H1 (cell line): Measurements from ENCODE around the gene OPRD1. TPM values are rescaled to one million over a fixed set of nuclear protein-coding genes. Genes with fewer than 3 reads are reported as not detected.

Experiments used
- CTCF ChIA-PET: fragments of 300-600 bp; sonication (Branson Sonifier 250); formaldehyde crosslinking; loops from one replicate; lab custom pipeline; 2021; ENCODE audit not compliant: partially characterized antibody; lab: Charles Lee
- POLR2A ChIA-PET: fragments of 300-600 bp; sonication (Branson Sonifier 250); formaldehyde crosslinking; loops from one replicate; lab custom pipeline; 2021; ENCODE audit warnings: inconsistent platforms; ENCODE audit not compliant: partially characterized antibody; lab: Charles Lee
- DNase-seq, 2 experiments: peaks; one replicate each; pipeline versions ENCODE4 v3.0.0 to v3.0.0-alpha.2; 2010 to 2022; ENCODE audit warnings: low spot score in 2 of 2, low read depth in 1 of 2, mixed read lengths in 1 of 2
- FAIRE-seq: peaks from 2 replicates; lab custom pipeline; 2011; peaks lifted over from hg19 to GRCh38; lab: Jason Lieb, UNC
- H2AFZ ChIP-seq: 2 replicates; pipeline ENCODE4 v1.8.1; 2012; ENCODE audit warnings: low read length, inconsistent platforms
- H2AK5ac ChIP-seq: 2 replicates; pipeline ENCODE4 v1.6.1; 2013; ENCODE audit warnings: low read depth, low read length
- H2BK120ac ChIP-seq: replicated peaks from 2 replicates; pipeline ENCODE3; 2013; ENCODE audit warnings: low read depth, low read length, inconsistent platforms
- H2BK12ac ChIP-seq: 2 replicates; pipeline ENCODE4 v1.6.1; 2013; ENCODE audit warnings: low read depth, low read length
- H2BK15ac ChIP-seq: 2 replicates; pipeline ENCODE4 v1.6.1; 2013; ENCODE audit warnings: low read length
- H2BK20ac ChIP-seq: 2 replicates; pipeline ENCODE4 v1.6.1; 2013; ENCODE audit warnings: low read length
- H2BK5ac ChIP-seq: 2 replicates; pipeline ENCODE4 v1.6.1; 2013; ENCODE audit warnings: low read depth, low read length
- H3K14ac ChIP-seq: 2 replicates; pipeline ENCODE4 v1.6.1; 2013; ENCODE audit warnings: inconsistent platforms; ENCODE audit not compliant: insufficient read length
- H3K18ac ChIP-seq: 2 replicates; pipeline ENCODE4 v1.6.1; 2013; ENCODE audit warnings: low read length; ENCODE audit errors: extremely low read depth
- H3K23ac ChIP-seq: 2 replicates; pipeline ENCODE4 v1.6.1; 2013; ENCODE audit warnings: inconsistent platforms; ENCODE audit not compliant: insufficient read length
- H3K23me2 ChIP-seq: 2 replicates; pipeline ENCODE4 v1.6.1; 2013; ENCODE audit warnings: low read depth, low read length
- H3K27ac ChIP-seq: 2 replicates; pipeline ENCODE4 v1.6.1; 2011; ENCODE audit warnings: low read depth, low read length, inconsistent platforms
- H3K27me3 ChIP-seq, 4 experiments: replicated peaks in 1 of 4; 1 replicate in 1 of 4; 2 replicates in 3 of 4; pipeline versions ENCODE4 v1.6.1 to v1.8.1; 2011 to 2013; ENCODE audit warnings: low read length in 3 of 4, mild to moderate bottlenecking in 3 of 4, inconsistent platforms in 2 of 4, mixed read lengths in 2 of 4, moderate library complexity in 1 of 4; ENCODE audit not compliant: control insufficient read depth in 3 of 4, insufficient read depth in 3 of 4; ENCODE audit errors: extremely low read depth in 1 of 4
- H3K36me3 ChIP-seq, 4 experiments: 2 replicates each; pipeline versions ENCODE4 v1.6.1 to v1.8.1; 2011 to 2013; ENCODE audit warnings: mild to moderate bottlenecking in 4 of 4, low read length in 3 of 4, moderate library complexity in 2 of 4, control low read depth in 1 of 4, inconsistent platforms in 1 of 4; ENCODE audit not compliant: insufficient read depth in 4 of 4, control insufficient read depth in 2 of 4
- H3K4ac ChIP-seq: replicated peaks from 2 replicates; pipeline ENCODE3; 2013; ENCODE audit warnings: low read length, low read depth, mixed read lengths, inconsistent platforms; ENCODE audit not compliant: insufficient read length
- H3K4me1 ChIP-seq, 4 experiments: replicated peaks in 1 of 4; 1 replicate in 1 of 4; 2 replicates in 3 of 4; pipeline versions ENCODE4 v1.6.1 to v1.8.1; 2011 to 2013; ENCODE audit warnings: low read length in 3 of 4, inconsistent platforms in 2 of 4, mixed read lengths in 1 of 4; ENCODE audit not compliant: insufficient read depth in 4 of 4, control insufficient read depth in 3 of 4
- H3K4me2 ChIP-seq, 2 experiments: 2 replicates each; pipeline versions ENCODE4 v1.6.1 to v1.8.1; 2011 to 2013; ENCODE audit warnings: low read depth in 2 of 2, low read length in 2 of 2, control low read depth in 1 of 2, inconsistent platforms in 1 of 2, mild to moderate bottlenecking in 1 of 2; ENCODE audit not compliant: insufficient read depth in 1 of 2
- H3K4me3 ChIP-seq, 4 experiments: fragments of 200-600, 300-600 bp in 1 of 4; sonication (generic), shearing (Covaris generic), sonication (Bioruptor Twin) in 1 of 4; 2 replicates each; pipeline versions ENCODE4 v1.5.1 to v1.8.1; 2011 to 2016; ENCODE audit warnings: low read length in 4 of 4, low read depth in 3 of 4, control low read depth in 2 of 4, inconsistent platforms in 2 of 4, mild to moderate bottlenecking in 2 of 4, mixed read lengths in 1 of 4, moderate library complexity in 1 of 4; ENCODE audit not compliant: insufficient read depth in 2 of 4; ENCODE audit errors: extremely low read depth in 1 of 4
- H3K56ac ChIP-seq: replicated peaks from 2 replicates; pipeline ENCODE3; 2013; ENCODE audit warnings: low read depth, mild to moderate bottlenecking, mixed read lengths, low read length, inconsistent platforms; ENCODE audit not compliant: insufficient read length
- H3K79me1 ChIP-seq: 2 replicates; pipeline ENCODE4 v1.6.1; 2013; ENCODE audit warnings: low read depth, low read length, control low read depth
- H3K79me2 ChIP-seq, 2 experiments: 2 replicates each; pipeline versions ENCODE4 v1.6.1 to v1.8.1; 2012 to 2013; ENCODE audit warnings: low read length in 2 of 2, mild to moderate bottlenecking in 2 of 2, inconsistent platforms in 1 of 2; ENCODE audit not compliant: insufficient read depth in 2 of 2, control insufficient read depth in 1 of 2
- H3K9ac ChIP-seq, 4 experiments: replicated peaks in 1 of 4; 1 replicate in 1 of 4; 2 replicates in 3 of 4; pipeline versions ENCODE4 v1.6.1 to v1.8.1; 2011 to 2013; ENCODE audit warnings: low read depth in 3 of 4, low read length in 3 of 4, control low read depth in 2 of 4, mild to moderate bottlenecking in 2 of 4, moderate library complexity in 2 of 4, inconsistent platforms in 1 of 4; ENCODE audit errors: extremely low read depth in 1 of 4
- H3K9me3 ChIP-seq, 2 experiments: 2 replicates each; pipeline versions ENCODE4 v1.6.1 to v1.8.1; 2012 to 2013; ENCODE audit warnings: mild to moderate bottlenecking in 2 of 2, moderate library complexity in 2 of 2, control low read depth in 1 of 2, inconsistent platforms in 1 of 2, low read depth in 1 of 2, low read length in 1 of 2, mixed read lengths in 1 of 2; ENCODE audit not compliant: insufficient read depth in 2 of 2
- H4K20me1 ChIP-seq, 2 experiments: replicated peaks in 1 of 2; 2 replicates each; pipeline versions ENCODE3 to v1.8.1; 2011 to 2013; ENCODE audit warnings: inconsistent platforms in 2 of 2, low read length in 2 of 2, mild to moderate bottlenecking in 1 of 2; ENCODE audit not compliant: insufficient read depth in 2 of 2, control insufficient read depth in 1 of 2
- H4K5ac ChIP-seq: 2 replicates; pipeline ENCODE4 v1.6.1; 2013; ENCODE audit warnings: low read length, low read depth, mixed read lengths, inconsistent platforms; ENCODE audit not compliant: insufficient read length
- H4K8ac ChIP-seq: 2 replicates; pipeline ENCODE4 v1.8.0; 2013; ENCODE audit warnings: mild to moderate bottlenecking, moderate library complexity, low read length, inconsistent platforms; ENCODE audit not compliant: insufficient read depth; ENCODE audit errors: extremely low read depth
- H4K91ac ChIP-seq: replicated peaks from 2 replicates; pipeline ENCODE3; 2013; ENCODE audit warnings: low read length, mixed read lengths, inconsistent platforms; ENCODE audit not compliant: insufficient read length
- RFX5 ChIP-seq: IDR thresholded peaks from 2 replicates; pipeline ENCODE4 v1.6.1; 2011; ENCODE audit warnings: low read depth, low read length, improper control_type of control experiment, borderline replicate concordance
- WGBS, 2 experiments: shearing (Covaris generic) in 1 of 2; methylation state at CpG; one replicate each; pipeline versions ENCODE4 v1.1.6 to v1.1.7; 2013 to 2015; ENCODE audit warnings: low lambda C conversion rate in 2 of 2, mixed read lengths in 2 of 2, inconsistent platforms in 1 of 2, low coverage in 1 of 2, missing lambda C conversion rate in 1 of 2; ENCODE audit not compliant: insufficient replicate concordance in 2 of 2, insufficient coverage in 1 of 2, insufficient read length in 1 of 2; ENCODE audit errors: extremely low coverage in 1 of 2, missing lambda C conversion rate in 1 of 2; 5-methylcytosine and 5-hydroxymethylcytosine counted together
- polyA plus RNA-seq, 7 experiments: library from polyadenylated mRNA; depleted of rRNA in 3 of 7; stranded (reverse) in 5 of 7; unstranded in 2 of 7; fragments of >200 nt in 5 of 7; fragments of 200-250 nt in 2 of 7; gene quantifications; 1 replicate in 5 of 7; 2 replicates in 1 of 7; 4 replicates in 1 of 7; pipeline versions ENCODE4 v1.2.1 to v1.2.3, GENCODE V29; 2011 to 2013; ENCODE audit warnings: missing spikeins in 2 of 7, mixed read lengths in 2 of 7
- total RNA-seq: library from RNA; stranded (reverse); fragmentation: NEBNext Ultra II Directional; extraction: Animal tissue kit (Norgen Biotek cat#: 25700); gene quantifications from 2 replicates; pipeline ENCODE4 v1.2.1, GENCODE V29; 2021

The OPRD1 gene
- total and polyA plus RNA-seq, 2 of the 8 experiments (the other 6 are each of a cell fraction or from before 2014, with no cell fraction given) = 2.6 to 3.7 TPM

- Histone ChIP-seq H2BK20ac (no peak overlapping the region), H4K5ac (no peak overlapping the region), H2BK5ac (no peak overlapping the region), H3K23me2 (no peaks in the 10 kb centered on the region), H3K79me2 (no peaks in the 10 kb centered on the region), H3K79me1 (no peaks in the 10 kb centered on the region), H2AFZ (no peak overlapping the region), H3K36me3 (0 out of 8 replicates have a peak, but pooled peaks cover 0 to 2% (median 0%) of the 10 kb centered on the region in 4 experiments), H3K4ac (no peak overlapping the region), H3K14ac (no peak overlapping the region), H4K8ac (no peak overlapping the region), H3K27ac (no peak overlapping the region), H3K4me1 (no peaks in the 10 kb centered on the region), H2AK5ac (no peak overlapping the region), H4K91ac (no peak overlapping the region), H3K27me3 (no peaks in the 10 kb centered on the region), H3K23ac (no peak overlapping the region), H2BK15ac (no peak overlapping the region), H4K20me1 (peaks cover 0 to under 1% of the 10 kb centered on the region in 2 experiments), H3K56ac (no peak overlapping the region), H3K18ac (no peak overlapping the region), H3K9ac (no peak overlapping the region), H3K9me3 (no peaks in the 10 kb centered on the region), H3K4me3 (no peak overlapping the region), H2BK120ac (no peak overlapping the region), H3K4me2 (no peak overlapping the region), H2BK12ac (no peak overlapping the region)
- CTCF ChIA-PET = interaction anchor here (0.9 to 1.3 kb wide), 2 partner anchors 26 to 97 kb away, joined by 3 to 6 read pairs; no protein-coding TSS in a partner anchor
- POLR2A ChIA-PET = interaction anchor here (2.2 kb wide), 1 partner anchor 24 kb away, joined by 9 read pairs; no protein-coding TSS in a partner anchor
- 93% methylated on average over 6 of the region's 6 CpGs; no CpG with 5 or more reads in 1 of the 2 experiments for WGBS, 2 experiments
- DNase-seq (no peak), FAIRE-seq (no peak)
- TF ChIP-seq RFX5 = no peak
These were observed 32.1 kb upstream of the OPRD1 start for GRCh38 chr1:28779751-28780408.
